Ureter (tissue), 1 donor: ENCODE measurements around the gene ARL15. TPM values are rescaled to one million over a fixed set of nuclear protein-coding genes. Genes with fewer than 3 reads are reported as not detected.

Experiments
- DNase-seq: peaks from one replicate; pipeline ENCODE4 v3.0.0-alpha.2; 2020; ENCODE audit warnings: low spot score
- total RNA-seq: library from RNA; stranded (reverse); gene quantifications from one replicate; pipeline ENCODE4 v1.2.4, GENCODE V29; 2023
- donor health status: DM: yes; HTN: yes; CAD: no.

The ARL15 gene
- total RNA-seq, 1 donor from 2014 or later = 48.0 TPM

- no peak for DNase-seq
Observed at GRCh38 chr5:54315736-54316528, 5.6 kb upstream of the ARL15 start.

DNA sequence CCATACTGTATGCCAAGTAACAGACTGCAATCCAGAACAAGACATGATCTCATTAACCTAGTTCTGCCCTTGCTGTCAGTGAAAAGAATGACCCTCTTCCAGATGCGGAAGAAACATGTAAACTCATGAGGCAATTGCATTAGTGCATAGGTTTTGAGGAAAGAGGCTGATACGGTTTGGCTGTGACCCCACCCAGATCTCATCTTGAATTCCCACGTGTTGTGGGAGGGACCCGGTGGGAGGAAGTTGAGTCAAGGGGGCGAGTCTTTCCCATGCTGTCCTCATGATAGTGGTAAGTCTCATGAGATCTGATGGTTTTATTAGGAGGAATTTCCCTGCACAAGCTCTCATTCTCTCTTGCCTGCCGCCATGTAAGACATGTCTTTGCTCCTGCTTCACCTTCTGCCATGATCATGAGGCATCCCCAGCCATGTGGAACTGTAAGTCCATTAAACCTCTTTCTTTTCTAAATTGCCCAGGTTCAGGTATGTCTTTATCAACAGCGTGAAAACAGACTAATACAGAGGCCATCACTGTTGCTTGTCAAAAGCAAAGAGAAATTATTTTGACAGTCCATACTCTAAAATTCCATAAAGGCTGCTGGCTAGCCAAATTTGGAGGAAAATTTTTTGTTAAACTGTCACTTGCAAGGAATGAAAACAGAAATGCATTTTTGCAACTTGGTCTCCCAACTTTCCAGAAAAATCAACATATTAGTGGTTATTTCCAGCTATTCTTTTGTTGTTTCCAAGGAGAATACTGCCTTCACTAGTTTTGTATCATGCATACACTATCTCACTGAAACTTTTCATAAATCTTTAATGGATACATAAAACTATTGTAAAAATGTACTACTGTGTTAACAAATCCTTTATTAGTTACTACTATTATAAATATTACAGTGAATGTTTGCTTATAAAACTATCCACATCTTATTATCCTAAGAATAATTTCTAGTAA, 3.2 kb upstream of the ARL15 start:
- no peak for DNase-seq

GRCh38 chr5:54312499-54312898, 2.1 kb upstream of the ARL15 start:
- DNase-seq = no peak

GRCh38 chr5:54311176-54311677, 854 bp upstream of the ARL15 start:
- no peak for DNase-seq

GRCh38 chr5:54309691-54310432, 511 bp downstream of the ARL15 start:
- no peak for DNase-seq

DNA sequence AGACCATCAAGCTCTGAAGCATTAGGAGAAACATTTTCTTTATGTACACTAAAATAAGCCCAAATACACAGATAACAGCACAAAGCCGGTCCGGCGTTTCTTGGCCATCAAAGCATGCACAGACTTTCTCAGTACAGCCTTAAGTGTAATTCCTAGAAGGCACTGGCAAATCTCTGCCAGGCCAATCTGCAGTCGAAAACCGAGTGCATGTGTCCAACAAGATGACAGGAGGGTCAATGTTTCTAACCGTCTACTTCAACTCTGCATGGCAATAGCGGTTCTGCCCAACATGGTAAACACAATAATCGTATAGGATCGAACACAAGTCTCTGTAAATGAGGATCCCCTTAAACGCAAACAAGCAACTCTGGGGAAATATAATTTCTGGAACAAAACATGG, 1.1 kb downstream of the ARL15 start:
- DNase-seq = no peak

GRCh38 chr5:54307583-54307982, 2.8 kb downstream of the ARL15 start:
- DNase-seq = no peak

- DNase-seq = no peak
Observed at GRCh38 chr5:54306893-54307292, 3.5 kb downstream of the ARL15 start.

- DNase-seq = no peak
Observed at GRCh38 chr5:54305737-54306136, 4.6 kb downstream of the ARL15 start.

- DNase-seq = no peak
Observed at GRCh38 chr5:54304040-54304439, 6.3 kb downstream of the ARL15 start.

- DNase-seq = no peak
Observed at GRCh38 chr5:54302267-54302687, 8.1 kb downstream of the ARL15 start.

GRCh38 chr5:54301849-54302248, 8.5 kb downstream of the ARL15 start:
- no peak for DNase-seq

DNA sequence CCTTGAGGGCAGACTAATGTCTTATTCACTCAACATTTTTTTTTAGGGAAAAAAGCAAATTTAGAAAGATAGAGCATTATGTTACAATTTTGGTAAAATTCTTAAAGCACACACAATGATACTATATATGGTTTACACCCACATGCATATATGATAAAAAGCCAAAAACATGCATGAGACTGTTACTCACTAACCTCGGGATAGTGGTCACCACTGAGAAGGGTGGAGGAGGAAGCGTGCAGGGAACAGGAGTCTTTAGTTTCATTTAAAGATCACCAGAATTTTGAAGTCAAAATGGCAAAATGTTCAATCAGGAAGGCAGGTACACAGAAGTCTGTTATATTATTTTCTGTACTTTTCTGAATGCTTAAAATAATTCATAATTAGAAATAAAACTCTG, 9.2 kb downstream of the ARL15 start:
- DNase-seq = no peak

GRCh38 chr5:54298947-54299346, 11.4 kb downstream of the ARL15 start:
- DNase-seq = no peak

GRCh38 chr5:54296386-54296785, 14.0 kb downstream of the ARL15 start:
- DNase-seq = no peak

- no peak for DNase-seq
Observed at GRCh38 chr5:54295651-54296276, 14.6 kb downstream of the ARL15 start.

- no peak for DNase-seq
Observed at GRCh38 chr5:54294097-54294667, 16.2 kb downstream of the ARL15 start.

DNA sequence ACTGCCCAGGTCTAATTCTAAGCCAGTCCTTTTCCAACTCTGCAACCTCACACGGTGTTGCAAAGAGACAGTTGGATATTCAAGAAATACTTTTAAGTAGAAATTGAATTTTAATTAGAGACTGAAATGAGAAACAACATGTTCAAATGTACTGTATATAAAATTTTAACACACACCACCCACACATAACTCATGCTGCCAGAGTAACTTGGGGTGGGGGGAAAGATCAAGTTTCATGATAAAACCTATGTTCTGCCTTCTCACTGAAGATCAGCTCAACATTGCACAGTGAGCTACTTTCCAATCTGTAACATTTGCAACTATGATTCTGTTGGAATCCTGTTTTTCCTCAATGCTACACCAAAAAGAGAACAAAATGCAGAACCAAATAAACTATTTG, 17.5 kb downstream of the ARL15 start:
- no peak for DNase-seq

DNA sequence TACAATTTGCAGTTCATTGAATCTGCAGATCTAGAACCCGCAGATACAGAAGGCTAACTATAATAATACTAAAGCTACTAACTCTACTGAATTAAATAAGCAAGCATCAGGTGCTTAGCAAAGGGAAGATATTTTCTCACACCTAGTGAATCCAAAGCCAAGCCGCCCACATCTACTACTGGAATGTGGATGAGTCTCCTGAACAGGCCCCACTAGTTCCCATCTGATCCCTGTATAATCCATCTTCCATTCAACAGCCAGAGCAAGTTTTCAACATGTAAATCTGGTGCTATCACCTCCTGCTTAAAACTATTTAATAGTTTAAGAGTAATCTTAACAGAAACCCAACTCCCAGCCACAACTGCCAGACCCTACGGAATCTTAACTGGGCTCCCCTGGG, 18.9 kb downstream of the ARL15 start:
- no peak for DNase-seq

DNA sequence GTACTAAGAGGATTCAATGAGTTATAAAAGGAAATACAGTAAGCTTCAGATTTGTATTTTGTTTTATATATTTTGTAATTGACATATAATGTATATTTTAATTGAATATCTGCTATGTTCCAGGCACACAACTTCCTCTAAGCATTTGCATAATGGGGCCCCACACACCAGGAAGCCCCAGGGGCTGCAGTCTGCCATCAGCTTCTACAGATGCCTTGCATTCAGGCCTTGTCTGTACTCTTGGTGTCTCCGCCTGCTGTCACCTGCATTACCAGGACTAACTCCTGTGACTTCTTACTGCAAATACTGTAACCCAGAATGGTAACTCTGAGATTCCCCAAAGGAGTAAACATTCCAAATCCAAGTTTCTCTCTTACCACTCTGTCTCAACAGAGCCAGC, 20.6 kb downstream of the ARL15 start:
- DNase-seq = no peak

- no peak for DNase-seq
Observed at GRCh38 chr5:54288568-54289217, 21.7 kb downstream of the ARL15 start.
